HG03565 (cell line): Measurements from ENCODE around the gene RASGEF1B.

Experiments
- ATAC-seq: cut with Tn5 transposase; IDR thresholded peaks from one replicate; pipeline ENCODE4 v1.9.1; 2021; ENCODE audit warnings: mild to moderate bottlenecking, moderate library complexity; ENCODE audit not compliant: unreplicated experiment

RASGEF1B gene

GRCh38 chr4:81471588-81472280, at the start of gene RASGEF1B:
RASGEF1B (minus strand) TSS chr4:81471907; CDS start chr4:81459508, 12,399 bp downstream.
- peak; percentile 91 for ATAC-seq

GRCh38 chr4:81519856-81520255, 48.1 kb upstream of the RASGEF1B start:
- ATAC-seq, result no peak

GRCh38 chr4:81519427-81519773, 47.7 kb upstream of the RASGEF1B start:
- no peak for ATAC-seq

GRCh38 chr4:81518762-81519426, 47.2 kb upstream of the RASGEF1B start:
- no peak for ATAC-seq

- ATAC-seq, result no peak
Measured at GRCh38 chr4:81516241-81516640, 44.5 kb upstream of the RASGEF1B start.

GRCh38 chr4:81512757-81513501, 41.2 kb upstream of the RASGEF1B start:
- ATAC-seq, result no peak

- ATAC-seq, result no peak
Measured at GRCh38 chr4:81512001-81512756, 40.5 kb upstream of the RASGEF1B start.

- ATAC-seq, result no peak
Measured at GRCh38 chr4:81510643-81511178, 39.0 kb upstream of the RASGEF1B start.

GRCh38 chr4:81509822-81510221, 38.1 kb upstream of the RASGEF1B start:
- no peak for ATAC-seq

- no peak for ATAC-seq
Measured at GRCh38 chr4:81509191-81509590, 37.5 kb upstream of the RASGEF1B start.

- peak; percentile 32 for ATAC-seq
Measured at GRCh38 chr4:81508411-81509185, 36.9 kb upstream of the RASGEF1B start.

GRCh38 chr4:81507530-81507929, 35.8 kb upstream of the RASGEF1B start:
- ATAC-seq, result no peak

GRCh38 chr4:81506731-81507130, 35.0 kb upstream of the RASGEF1B start:
- peak; percentile 57 for ATAC-seq

GRCh38 chr4:81505726-81506125, 34.0 kb upstream of the RASGEF1B start:
- no peak for ATAC-seq

GRCh38 chr4:81505004-81505598, 33.4 kb upstream of the RASGEF1B start:
- ATAC-seq, result peak; percentile 45

- ATAC-seq, result no peak
Measured at GRCh38 chr4:81504112-81505003, 32.7 kb upstream of the RASGEF1B start.

- ATAC-seq, result no peak
Measured at GRCh38 chr4:81503586-81503985, 31.9 kb upstream of the RASGEF1B start.

GRCh38 chr4:81502564-81502963, 30.9 kb upstream of the RASGEF1B start:
- ATAC-seq, result no peak

- ATAC-seq, result no peak
Measured at GRCh38 chr4:81499840-81500239, 28.1 kb upstream of the RASGEF1B start.
